Vagina (tissue), 2 donors: ENCODE measurements around the gene SEPTIN2. TPM values are rescaled to one million over a fixed set of nuclear protein-coding genes. Genes with fewer than 3 reads are reported as not detected.

ENCODE experiments used
- DNase-seq, 2 donors: peaks; one replicate each; pipeline ENCODE4 v3.0.0-alpha.2; 2017; ENCODE audit errors: extremely low spot score in 2 of 2
- H3K27ac ChIP-seq: fragments of 200-600 bp; sonication (generic); one replicate; pipeline ENCODE4 v1.5.1; 2019
- H3K27me3 ChIP-seq: fragments of 200-600 bp; sonication (generic); one replicate; pipeline ENCODE4 v1.5.1; 2019
- H3K36me3 ChIP-seq, 2 donors: fragments of 200-600 bp; sonication (generic); one replicate each; pipeline ENCODE4 v1.5.1; 2017 to 2019
- H3K4me1 ChIP-seq: fragments of 200-600 bp; sonication (generic); one replicate; pipeline ENCODE4 v1.5.1; 2019
- H3K4me3 ChIP-seq, 2 donors: fragments of 200-600 bp; sonication (generic); 1 replicate in 1 of 2; 2 replicates in 1 of 2; pipeline ENCODE4 v1.5.1; 2016 to 2019
- H3K9me3 ChIP-seq: fragments of 200-600 bp; sonication (generic); one replicate; pipeline ENCODE4 v1.5.1; 2019
- CTCF ChIP-seq, 3 experiments: fragments of 450-650 bp in 2 of 3; fragments of 200-600 bp in 1 of 3; sonication (generic) in 1 of 3; IDR thresholded peaks; one replicate each; pipeline ENCODE4 v1.5.1; 2017 to 2019; ENCODE audit warnings: antibody characterized with exemption in 3 of 3, mild to moderate bottlenecking in 2 of 3, moderate library complexity in 2 of 3
- POLR2A ChIP-seq, 2 donors: fragments of 450-650 bp; IDR thresholded peaks; one replicate each; pipeline ENCODE4 v1.6.1; 2017; ENCODE audit warnings: antibody characterized with exemption in 2 of 2, mild to moderate bottlenecking in 2 of 2, moderate library complexity in 2 of 2
- POLR2AphosphoS5 ChIP-seq, 2 donors: sonication (generic); formaldehyde crosslinking; IDR thresholded peaks; one replicate each; pipeline ENCODE4 v1.9.0; 2017; ENCODE audit warnings: antibody characterized with exemption in 2 of 2, mild to moderate bottlenecking in 2 of 2, low read depth in 1 of 2; ENCODE audit not compliant: insufficient read depth in 1 of 2
- intact Hi-C: fragments of 100-400 bp; cut with DNase I; formaldehyde crosslinking; loops from one replicate; pipeline ENCODE4 v1.15.1; 2023
- total RNA-seq: library from RNA; depleted of rRNA; stranded (reverse); fragments of >200 nt; gene quantifications from one replicate; pipeline ENCODE4 v1.2.3, GENCODE V29; 2016

Gene SEPTIN2
- total RNA-seq, 1 donor from 2014 or later: 198 TPM

- peaks cover 57% of the 10 kb centered on the region for H3K4me1 ChIP-seq
Observed at GRCh38 chr2:241269707-241270520, 45.8 kb upstream of the SEPTIN2 start.

GRCh38 chr2:241270531-241270930 lies 45.2 kb upstream of the SEPTIN2 start:
- Histone ChIP-seq H3K9me3 (no peaks in the 10 kb centered on the region), H3K36me3 (peaks cover 0 to 17% of the 10 kb centered on the region in 2 donors), H3K4me3 (peak overlapping the region; percentile 91 to 92), H3K27me3 (no peaks in the 10 kb centered on the region), H3K4me1 (peaks cover 57% of the 10 kb centered on the region), H3K27ac (peak overlapping the region; percentile 94)
- TF ChIP-seq POLR2AphosphoS5 (IDR thresholded peaks at IDR 0.05; ENCODE audit: insufficient read depth in 1 of 2, low read depth in 1 of 2): no peak
- no peak for TF ChIP-seq POLR2A (IDR thresholded peaks at IDR 0.05)
- TF ChIP-seq CTCF (IDR thresholded peaks at IDR 0.05): no peak
- no peak for DNase-seq
- intact Hi-C loops: loop anchor here (5.0 kb wide), 1 partner anchor 47 kb away; the partner anchor contains the start of genes HDLBP and SEPTIN2

More at GRCh38 chr2:241269707-241270520, 45.8 kb upstream of the SEPTIN2 start:
- peak overlapping the region in 1 of 2 donors; percentile 8 for H3K4me3 ChIP-seq
- no peak for TF ChIP-seq POLR2A (IDR thresholded peaks at IDR 0.05)
- TF ChIP-seq CTCF (IDR thresholded peaks at IDR 0.05): no peak
- TF ChIP-seq POLR2AphosphoS5 (IDR thresholded peaks at IDR 0.05; ENCODE audit: insufficient read depth in 1 of 2, low read depth in 1 of 2): no peak
- no peaks in the 10 kb centered on the region for H3K9me3 ChIP-seq
- intact Hi-C loops: loop anchor here (5.0 kb wide), 1 partner anchor 47 kb away; the partner anchor contains the start of genes HDLBP and SEPTIN2
- no peaks in the 10 kb centered on the region for H3K27me3 ChIP-seq
- H3K36me3 ChIP-seq: peaks cover 0 to 23% of the 10 kb centered on the region in 2 donors
- no peak overlapping the region for H3K27ac ChIP-seq
- DNase-seq: no peak

GRCh38 chr2:241271706-241272302 lies 43.9 kb upstream of the SEPTIN2 start:
- no peak for TF ChIP-seq CTCF (IDR thresholded peaks at IDR 0.05)
- TF ChIP-seq POLR2AphosphoS5 (IDR thresholded peaks at IDR 0.05; ENCODE audit: insufficient read depth in 1 of 2, low read depth in 1 of 2): peak; percentile 60 to 67
- Histone ChIP-seq H3K27me3 (no peaks in the 10 kb centered on the region), H3K36me3 (peaks cover 0 to 5% of the 10 kb centered on the region in 2 donors), H3K27ac (peak overlapping the region; percentile 94), H3K9me3 (no peaks in the 10 kb centered on the region), H3K4me1 (peaks cover 52% of the 10 kb centered on the region), H3K4me3 (peak overlapping the region; percentile 91 to 92)
- intact Hi-C loops: loop anchor here (5.0 kb wide), 1 partner anchor 45 kb away; the partner anchor contains the start of genes HDLBP and SEPTIN2
- peak in 1 of 2 donors; percentile 92 for DNase-seq

GRCh38 chr2:241272303-241273209 lies 43.2 kb upstream of the SEPTIN2 start:
- Histone ChIP-seq H3K9me3 (no peaks in the 10 kb centered on the region), H3K4me1 (peaks cover 44% of the 10 kb centered on the region), H3K4me3 (peak overlapping the region; percentile 91 to 92), H3K27ac (peak overlapping the region; percentile 94), H3K36me3 (peaks cover 0 to 2% of the 10 kb centered on the region in 2 donors), H3K27me3 (no peaks in the 10 kb centered on the region)
- TF ChIP-seq POLR2AphosphoS5 (IDR thresholded peaks at IDR 0.05; ENCODE audit: insufficient read depth in 1 of 2, low read depth in 1 of 2) (peak in 1 of 2 donors; percentile 53), POLR2A (IDR thresholded peaks at IDR 0.05) (peak; percentile 16 to 32), CTCF (IDR thresholded peaks at IDR 0.05) (no peak)
- intact Hi-C loops: loop anchor here (5.0 kb wide), 1 partner anchor 45 kb away; the partner anchor contains the start of genes HDLBP and SEPTIN2
- peak in 1 of 2 donors; percentile 92 for DNase-seq
